GM12878 (cell line): ENCODE data around the gene TUT1. TPM values are rescaled to one million over a fixed set of nuclear protein-coding genes. Genes with fewer than 3 reads are reported as not detected.

Source experiments
- BRCA1 ChIP-seq: IDR thresholded peaks from 2 replicates; pipeline ENCODE4 v1.6.1; 2011; ENCODE audit warnings: low read depth, low read length, improper control_type of control experiment
- CBX3 ChIP-seq: fragments of 200-600 bp; sonication (generic); IDR thresholded peaks from 2 replicates; pipeline ENCODE4 v1.6.1; 2016; ENCODE audit warnings: low read depth, borderline replicate concordance
- CBX5 ChIP-seq: sonication (generic); IDR thresholded peaks from 2 replicates; pipeline ENCODE4 v1.6.1; 2016; ENCODE audit warnings: low read depth, moderate library complexity, mild to moderate bottlenecking, inconsistent platforms
- EZH2 ChIP-seq: IDR thresholded peaks from 2 replicates; pipeline ENCODE4 v1.6.1; 2012; ENCODE audit warnings: low read depth, mild to moderate bottlenecking, control low read depth, inconsistent platforms, low read length, borderline replicate concordance; ENCODE audit not compliant: control insufficient read depth
- GATAD2B ChIP-seq: fragments of 450-650 bp; conservative IDR thresholded peaks from 2 replicates; pipeline ENCODE4 v1.6.1; 2017; ENCODE audit warnings: low read depth, mild to moderate bottlenecking, moderate library complexity
- HDGF ChIP-seq: fragments of 450-650 bp; IDR thresholded peaks from 2 replicates; pipeline ENCODE4 v1.6.1; 2016; ENCODE audit warnings: antibody characterized with exemption
- IRF4 ChIP-seq: IDR thresholded peaks from 2 replicates; pipeline ENCODE4 v1.6.1; 2011; ENCODE audit warnings: low read depth, low read length
- LARP7 ChIP-seq: fragments of 450-650 bp; IDR thresholded peaks from 2 replicates; pipeline ENCODE4 v1.6.1; 2017; ENCODE audit warnings: mild to moderate bottlenecking
- MYC ChIP-seq: IDR thresholded peaks from 2 replicates; pipeline ENCODE4 v1.6.1; 2011; ENCODE audit warnings: mild to moderate bottlenecking, low read length, moderate library complexity, inconsistent platforms; ENCODE audit not compliant: insufficient read depth, insufficient replicate concordance, insufficient read length, severe bottlenecking
- RCOR1 ChIP-seq: conservative IDR thresholded peaks from 2 replicates; pipeline ENCODE4 v1.6.1; 2012; ENCODE audit warnings: low read depth, low read length, improper control_type of control experiment
- SP1 ChIP-seq: IDR thresholded peaks from one replicate; pipeline ENCODE4 v1.6.1; 2011; ENCODE audit warnings: low read depth, low read length
- STAT3 ChIP-seq: IDR thresholded peaks from 2 replicates; pipeline ENCODE4 v1.6.1; 2011; ENCODE audit warnings: low read depth, low read length, improper control_type of control experiment
- TAF1 ChIP-seq: IDR thresholded peaks from 2 replicates; pipeline ENCODE4 v1.6.1; 2011; ENCODE audit warnings: mild to moderate bottlenecking, low read depth, low read length, borderline replicate concordance
- YBX1 ChIP-seq: fragments of 450-650 bp; IDR thresholded peaks from 2 replicates; pipeline ENCODE4 v1.6.1; 2016; ENCODE audit warnings: antibody characterized with exemption
- ZSCAN29 ChIP-seq: fragments of 450-650 bp; IDR thresholded peaks from 2 replicates; pipeline ENCODE4 v1.6.1; 2017; ENCODE audit warnings: mild to moderate bottlenecking, moderate library complexity
- polyA plus RNA-seq, 11 experiments: library from polyadenylated mRNA; depleted of rRNA in 4 of 11; unstranded in 6 of 11; stranded (reverse) in 5 of 11; fragments of >200 nt; fragmentation: Nextera tagmentation in 4 of 11; fragmentation: Illumina TruSeq in 1 of 11; extraction: Ambion mirVana in 4 of 11; extraction: Trizol in 1 of 11; gene quantifications; 1 replicate in 1 of 11; 2 replicates in 10 of 11; pipeline versions ENCODE4 v1.2.1 to v1.2.3, GENCODE V29; 2011 to 2016; ENCODE audit warnings: inconsistent platforms in 2 of 11, missing spikeins in 2 of 11, low read depth in 1 of 11
- total RNA-seq, 4 experiments: library from RNA; depleted of rRNA in 3 of 4; stranded (reverse); fragments of >200 nt in 3 of 4; fragmentation: Illumina TruSeq in 1 of 4; extraction: Trizol in 1 of 4; gene quantifications; 2 replicates each; pipeline versions ENCODE4 v1.2.1 to v1.2.3, GENCODE V29; 2013 to 2021
- TF ChIP-seq, protein P1 (sequence below): IDR thresholded peaks from 2 replicates; pipeline ENCODE4 v1.6.1; 2011; ENCODE audit warnings: low read depth, mild to moderate bottlenecking, low read length, moderate library complexity, borderline replicate concordance; ENCODE audit errors: extremely low read depth
- TF ChIP-seq, protein P2 (sequence below): fragments of 150-350 bp; IDR thresholded peaks from 2 replicates; pipeline ENCODE4 v1.6.1; 2014; ENCODE audit warnings: mild to moderate bottlenecking, low read depth, low read length
- TF ChIP-seq, protein P3 (sequence below): fragments of 450-650 bp; IDR thresholded peaks from 2 replicates; pipeline ENCODE4 v1.6.1; 2016; ENCODE audit warnings: mild to moderate bottlenecking
- TF ChIP-seq, protein P4 (sequence below): fragments of 450-650 bp; IDR thresholded peaks from 2 replicates; pipeline ENCODE4 v1.6.1; 2018; ENCODE audit warnings: mild to moderate bottlenecking, low read depth, moderate library complexity; ENCODE audit not compliant: partially characterized antibody
- TF ChIP-seq, protein P5 (sequence below): fragments of 450-650 bp; IDR thresholded peaks from 2 replicates; pipeline ENCODE4 v1.6.1; 2017; ENCODE audit warnings: mild to moderate bottlenecking, moderate library complexity

TUT1 gene
- total and polyA plus RNA-seq, 10 of the 15 experiments (the other 5 are each of a cell fraction or from before 2014, with no cell fraction given): 1.1 to 29.9 (median 16.2) TPM

DNA sequence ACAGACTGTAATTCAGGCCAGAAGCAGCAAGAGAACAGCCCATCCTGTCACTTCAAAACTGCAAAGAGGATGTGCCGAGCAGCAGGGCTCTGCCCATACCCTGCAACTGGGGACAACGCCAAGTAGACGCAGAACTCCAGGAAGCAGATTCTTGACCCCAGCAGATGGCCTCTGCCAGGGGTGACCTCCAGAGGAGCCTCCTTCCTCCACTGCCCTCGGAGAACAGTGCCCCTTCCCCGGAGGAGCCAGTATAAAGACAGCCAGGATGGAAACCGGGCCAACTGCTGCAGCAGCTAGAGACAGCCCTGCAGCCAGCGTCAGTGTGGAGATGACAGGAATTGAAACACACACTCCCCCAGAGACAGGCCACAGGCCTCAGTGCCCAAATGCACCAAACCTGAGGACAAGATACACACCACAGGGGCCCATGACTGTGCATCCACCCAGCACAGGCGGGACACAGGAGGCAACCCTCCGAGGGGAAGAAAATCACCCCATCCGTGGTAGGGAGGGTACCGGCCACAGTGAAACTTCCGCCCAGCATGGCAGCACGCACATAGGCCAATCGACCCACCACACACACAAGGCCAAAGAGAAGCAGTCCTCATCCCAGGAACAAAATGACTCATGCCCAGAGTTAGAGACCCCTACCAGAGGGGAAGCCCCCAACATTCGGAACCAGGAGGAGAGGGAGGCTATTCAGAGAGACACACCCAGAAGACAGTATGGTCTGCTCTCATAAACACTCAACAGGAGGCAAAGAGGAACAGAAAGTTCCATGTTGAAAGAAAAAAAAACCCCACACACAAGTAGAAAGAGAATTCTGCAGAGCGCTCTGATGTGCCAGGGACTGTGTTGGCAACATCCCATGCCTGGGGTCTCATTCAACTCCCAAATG, 50.3 kb downstream of the TUT1 start (continued):
- TF ChIP-seq, protein P1, sequence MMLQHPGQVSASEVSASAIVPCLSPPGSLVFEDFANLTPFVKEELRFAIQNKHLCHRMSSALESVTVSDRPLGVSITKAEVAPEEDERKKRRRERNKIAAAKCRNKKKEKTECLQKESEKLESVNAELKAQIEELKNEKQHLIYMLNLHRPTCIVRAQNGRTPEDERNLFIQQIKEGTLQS: no peak
- no peak for TF ChIP-seq CBX3
- TF ChIP-seq, protein P2, sequence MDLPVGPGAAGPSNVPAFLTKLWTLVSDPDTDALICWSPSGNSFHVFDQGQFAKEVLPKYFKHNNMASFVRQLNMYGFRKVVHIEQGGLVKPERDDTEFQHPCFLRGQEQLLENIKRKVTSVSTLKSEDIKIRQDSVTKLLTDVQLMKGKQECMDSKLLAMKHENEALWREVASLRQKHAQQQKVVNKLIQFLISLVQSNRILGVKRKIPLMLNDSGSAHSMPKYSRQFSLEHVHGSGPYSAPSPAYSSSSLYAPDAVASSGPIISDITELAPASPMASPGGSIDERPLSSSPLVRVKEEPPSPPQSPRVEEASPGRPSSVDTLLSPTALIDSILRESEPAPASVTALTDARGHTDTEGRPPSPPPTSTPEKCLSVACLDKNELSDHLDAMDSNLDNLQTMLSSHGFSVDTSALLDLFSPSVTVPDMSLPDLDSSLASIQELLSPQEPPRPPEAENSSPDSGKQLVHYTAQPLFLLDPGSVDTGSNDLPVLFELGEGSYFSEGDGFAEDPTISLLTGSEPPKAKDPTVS: no peak
- TF ChIP-seq, protein P3, sequence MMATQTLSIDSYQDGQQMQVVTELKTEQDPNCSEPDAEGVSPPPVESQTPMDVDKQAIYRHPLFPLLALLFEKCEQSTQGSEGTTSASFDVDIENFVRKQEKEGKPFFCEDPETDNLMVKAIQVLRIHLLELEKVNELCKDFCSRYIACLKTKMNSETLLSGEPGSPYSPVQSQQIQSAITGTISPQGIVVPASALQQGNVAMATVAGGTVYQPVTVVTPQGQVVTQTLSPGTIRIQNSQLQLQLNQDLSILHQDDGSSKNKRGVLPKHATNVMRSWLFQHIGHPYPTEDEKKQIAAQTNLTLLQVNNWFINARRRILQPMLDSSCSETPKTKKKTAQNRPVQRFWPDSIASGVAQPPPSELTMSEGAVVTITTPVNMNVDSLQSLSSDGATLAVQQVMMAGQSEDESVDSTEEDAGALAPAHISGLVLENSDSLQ: 0 out of 2 replicates have a peak, but pooled peaks have one; percentile 5
- TF ChIP-seq ZSCAN29: no peak
- no peak for TF ChIP-seq CBX5
- no peak for TF ChIP-seq STAT3
- TF ChIP-seq, protein P4, sequence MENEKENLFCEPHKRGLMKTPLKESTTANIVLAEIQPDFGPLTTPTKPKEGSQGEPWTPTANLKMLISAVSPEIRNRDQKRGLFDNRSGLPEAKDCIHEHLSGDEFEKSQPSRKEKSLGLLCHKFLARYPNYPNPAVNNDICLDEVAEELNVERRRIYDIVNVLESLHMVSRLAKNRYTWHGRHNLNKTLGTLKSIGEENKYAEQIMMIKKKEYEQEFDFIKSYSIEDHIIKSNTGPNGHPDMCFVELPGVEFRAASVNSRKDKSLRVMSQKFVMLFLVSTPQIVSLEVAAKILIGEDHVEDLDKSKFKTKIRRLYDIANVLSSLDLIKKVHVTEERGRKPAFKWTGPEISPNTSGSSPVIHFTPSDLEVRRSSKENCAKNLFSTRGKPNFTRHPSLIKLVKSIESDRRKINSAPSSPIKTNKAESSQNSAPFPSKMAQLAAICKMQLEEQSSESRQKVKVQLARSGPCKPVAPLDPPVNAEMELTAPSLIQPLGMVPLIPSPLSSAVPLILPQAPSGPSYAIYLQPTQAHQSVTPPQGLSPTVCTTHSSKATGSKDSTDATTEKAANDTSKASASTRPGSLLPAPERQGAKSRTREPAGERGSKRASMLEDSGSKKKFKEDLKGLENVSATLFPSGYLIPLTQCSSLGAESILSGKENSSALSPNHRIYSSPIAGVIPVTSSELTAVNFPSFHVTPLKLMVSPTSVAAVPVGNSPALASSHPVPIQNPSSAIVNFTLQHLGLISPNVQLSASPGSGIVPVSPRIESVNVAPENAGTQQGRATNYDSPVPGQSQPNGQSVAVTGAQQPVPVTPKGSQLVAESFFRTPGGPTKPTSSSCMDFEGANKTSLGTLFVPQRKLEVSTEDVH: peak; percentile 47
- TF ChIP-seq SP1: no peak
- peak; percentile 93 for TF ChIP-seq HDGF
- TF ChIP-seq EZH2: no peak
- no peak for TF ChIP-seq YBX1
- TF ChIP-seq LARP7: peak; percentile 44; the same call in 1 of the 2 replicates
- no peak; the same call in 1 of the 2 replicates for TF ChIP-seq RCOR1
- 0 out of 2 replicates have a peak, but pooled peaks have one; percentile 28 for TF ChIP-seq TAF1
- peak; percentile 57; the same call in 1 of the 2 replicates for TF ChIP-seq IRF4
- TF ChIP-seq MYC: peak; percentile 61
- TF ChIP-seq BRCA1: no peak
- TF ChIP-seq, protein P5, sequence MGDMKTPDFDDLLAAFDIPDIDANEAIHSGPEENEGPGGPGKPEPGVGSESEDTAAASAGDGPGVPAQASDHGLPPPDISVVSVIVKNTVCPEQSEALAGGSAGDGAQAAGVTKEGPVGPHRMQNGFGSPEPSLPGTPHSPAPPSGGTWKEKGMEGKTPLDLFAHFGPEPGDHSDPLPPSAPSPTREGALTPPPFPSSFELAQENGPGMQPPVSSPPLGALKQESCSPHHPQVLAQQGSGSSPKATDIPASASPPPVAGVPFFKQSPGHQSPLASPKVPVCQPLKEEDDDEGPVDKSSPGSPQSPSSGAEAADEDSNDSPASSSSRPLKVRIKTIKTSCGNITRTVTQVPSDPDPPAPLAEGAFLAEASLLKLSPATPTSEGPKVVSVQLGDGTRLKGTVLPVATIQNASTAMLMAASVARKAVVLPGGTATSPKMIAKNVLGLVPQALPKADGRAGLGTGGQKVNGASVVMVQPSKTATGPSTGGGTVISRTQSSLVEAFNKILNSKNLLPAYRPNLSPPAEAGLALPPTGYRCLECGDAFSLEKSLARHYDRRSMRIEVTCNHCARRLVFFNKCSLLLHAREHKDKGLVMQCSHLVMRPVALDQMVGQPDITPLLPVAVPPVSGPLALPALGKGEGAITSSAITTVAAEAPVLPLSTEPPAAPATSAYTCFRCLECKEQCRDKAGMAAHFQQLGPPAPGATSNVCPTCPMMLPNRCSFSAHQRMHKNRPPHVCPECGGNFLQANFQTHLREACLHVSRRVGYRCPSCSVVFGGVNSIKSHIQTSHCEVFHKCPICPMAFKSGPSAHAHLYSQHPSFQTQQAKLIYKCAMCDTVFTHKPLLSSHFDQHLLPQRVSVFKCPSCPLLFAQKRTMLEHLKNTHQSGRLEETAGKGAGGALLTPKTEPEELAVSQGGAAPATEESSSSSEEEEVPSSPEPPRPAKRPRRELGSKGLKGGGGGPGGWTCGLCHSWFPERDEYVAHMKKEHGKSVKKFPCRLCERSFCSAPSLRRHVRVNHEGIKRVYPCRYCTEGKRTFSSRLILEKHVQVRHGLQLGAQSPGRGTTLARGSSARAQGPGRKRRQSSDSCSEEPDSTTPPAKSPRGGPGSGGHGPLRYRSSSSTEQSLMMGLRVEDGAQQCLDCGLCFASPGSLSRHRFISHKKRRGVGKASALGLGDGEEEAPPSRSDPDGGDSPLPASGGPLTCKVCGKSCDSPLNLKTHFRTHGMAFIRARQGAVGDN: no peak; the same call in 1 of the 2 replicates
- peak; percentile 96 for TF ChIP-seq GATAD2B
